HG03457 (cell line): ENCODE measurements around the gene CLDN34.

Source experiments
- ATAC-seq: cut with Tn5 transposase; IDR thresholded peaks from one replicate; pipeline ENCODE4 v1.9.1; 2021; ENCODE audit warnings: moderate number of reproducible peaks; ENCODE audit not compliant: unreplicated experiment

CLDN34 gene

DNA sequence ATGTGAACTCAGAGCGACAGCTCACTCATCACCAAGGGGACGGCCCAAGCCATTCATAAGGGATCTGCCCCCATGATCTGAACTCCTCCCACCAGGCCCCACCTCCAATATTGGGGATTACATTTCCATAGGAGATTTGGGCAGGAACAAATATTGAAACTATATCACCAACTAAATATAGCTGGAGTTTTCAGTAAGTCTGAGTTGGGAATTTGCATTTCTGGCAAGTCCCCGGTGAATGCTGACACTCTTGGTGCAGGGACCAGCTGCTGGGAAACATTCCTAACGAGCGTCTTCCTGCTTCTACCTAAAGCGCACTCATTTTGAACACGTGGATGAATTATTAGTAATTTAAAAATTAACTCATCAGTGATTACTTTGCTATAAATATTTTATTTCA, 13.2 kb downstream of the CLDN34 start:
- no peak for ATAC-seq

DNA sequence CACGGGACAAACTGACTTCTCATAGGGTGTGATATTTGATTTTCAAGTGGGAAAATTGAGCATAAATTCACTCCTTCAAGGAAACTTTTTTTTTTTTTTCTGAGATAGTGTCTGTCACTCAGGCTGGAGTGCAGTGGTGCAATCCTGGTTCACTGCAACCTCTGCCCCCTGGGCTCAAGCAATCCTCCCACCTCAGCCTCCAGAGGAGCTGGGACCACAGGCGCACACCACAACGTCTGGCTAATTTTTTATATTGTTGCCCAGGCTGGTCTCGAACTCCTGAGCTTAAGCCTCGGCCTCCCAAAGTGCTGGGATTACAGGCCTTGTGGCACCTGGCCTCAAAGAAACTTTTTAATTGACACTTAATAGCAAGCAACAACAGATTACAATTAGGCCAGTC, 13.8 kb downstream of the CLDN34 start:
- no peak for ATAC-seq

DNA sequence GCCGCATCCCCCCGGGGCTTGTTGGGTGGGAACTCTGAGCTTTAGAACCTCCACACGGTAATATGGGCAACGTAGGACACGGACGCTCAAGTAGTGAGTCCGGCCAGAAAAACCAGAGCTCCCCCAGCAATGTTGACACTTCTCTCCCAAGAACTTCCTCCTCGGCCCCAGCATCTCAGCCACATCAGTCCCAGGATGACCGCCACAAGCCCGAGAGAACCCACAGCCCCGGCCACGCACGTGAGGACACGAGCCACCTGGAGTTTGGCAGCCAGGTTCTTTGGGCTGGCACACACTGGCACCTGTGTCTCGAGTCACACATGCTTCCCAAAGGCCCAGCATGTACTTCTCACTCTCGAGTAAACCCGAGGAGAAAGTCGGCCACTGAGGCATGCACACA, 16.3 kb downstream of the CLDN34 start:
- no peak for ATAC-seq

DNA sequence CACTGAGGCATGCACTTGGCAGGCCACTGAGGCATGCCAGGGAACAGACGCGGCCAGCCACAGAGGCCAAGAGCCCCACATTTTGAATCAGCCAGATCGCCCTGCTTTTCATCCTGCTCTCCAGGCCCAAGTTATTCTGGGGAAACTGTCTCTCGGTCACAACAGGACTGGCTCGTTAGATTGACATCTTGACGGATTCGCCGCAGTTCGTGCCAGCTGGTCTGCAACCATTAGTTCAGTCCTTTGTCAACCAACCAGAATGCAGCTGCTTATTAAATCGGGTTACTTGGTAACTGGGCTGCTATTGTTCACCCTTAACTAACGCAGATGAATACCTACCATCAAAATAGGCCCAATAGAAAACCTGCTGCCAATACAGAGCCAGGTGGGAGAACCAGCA, 16.7 kb downstream of the CLDN34 start:
- no peak for ATAC-seq

DNA sequence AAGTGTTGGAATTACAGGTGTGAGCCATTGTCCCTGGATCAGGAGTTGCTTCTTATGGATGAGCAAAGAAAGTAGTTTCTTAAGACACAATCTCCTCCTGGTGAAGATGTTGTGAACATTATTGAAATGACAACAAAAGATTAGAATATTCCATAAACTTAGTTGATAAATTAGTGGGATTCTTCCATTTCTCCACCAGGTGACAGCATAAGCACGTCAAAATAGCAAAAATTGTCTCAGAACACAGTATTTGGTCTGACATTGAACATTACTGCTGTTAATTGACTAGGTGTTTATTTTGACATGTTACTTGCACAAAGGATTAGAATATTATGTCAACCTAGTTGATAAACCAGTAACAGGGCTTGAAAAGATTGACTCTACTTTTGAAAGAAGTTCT, 21.6 kb downstream of the CLDN34 start:
- no peak for ATAC-seq

DNA sequence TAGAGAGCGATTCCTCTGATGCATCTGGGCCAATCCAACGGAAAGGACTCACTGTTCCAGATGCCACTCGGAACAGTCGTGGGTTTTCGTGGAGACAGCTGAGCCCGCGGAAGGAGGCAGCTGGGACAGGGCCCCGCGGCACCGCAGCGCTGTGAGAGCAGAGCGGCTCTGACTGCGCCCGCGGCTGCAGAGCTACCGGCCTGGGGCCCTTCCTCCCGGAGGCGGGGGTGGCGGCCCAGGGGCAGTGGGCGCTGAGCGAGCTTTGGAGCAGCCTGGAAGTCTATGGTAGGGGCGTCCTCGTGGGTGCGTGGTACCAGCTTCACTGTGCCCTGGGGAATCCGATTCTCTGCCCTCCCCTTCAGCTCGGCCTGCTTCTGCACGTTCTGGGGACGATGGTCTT, 24.9 kb downstream of the CLDN34 start:
- ATAC-seq: no peak

DNA sequence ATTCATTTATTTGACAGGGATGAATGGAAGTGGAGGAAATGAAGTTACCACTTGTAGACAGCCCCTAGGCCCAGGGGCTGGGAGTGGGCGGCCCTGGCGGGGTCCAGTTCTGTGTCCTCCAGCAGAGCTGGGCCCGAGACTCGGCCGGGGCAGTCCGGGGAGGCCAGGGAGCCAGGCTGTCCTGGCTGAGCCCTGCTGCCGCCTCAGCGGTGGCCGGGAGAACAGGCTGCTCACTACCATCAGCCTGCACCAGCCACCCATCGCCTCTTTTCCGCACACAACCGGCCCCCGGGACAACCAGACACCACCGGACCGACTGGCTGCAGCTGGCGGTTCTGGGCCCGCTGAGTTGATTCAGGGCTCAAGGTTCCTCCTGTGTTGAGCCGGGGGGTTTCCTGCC, 25.6 kb downstream of the CLDN34 start:
- ATAC-seq: no peak

DNA sequence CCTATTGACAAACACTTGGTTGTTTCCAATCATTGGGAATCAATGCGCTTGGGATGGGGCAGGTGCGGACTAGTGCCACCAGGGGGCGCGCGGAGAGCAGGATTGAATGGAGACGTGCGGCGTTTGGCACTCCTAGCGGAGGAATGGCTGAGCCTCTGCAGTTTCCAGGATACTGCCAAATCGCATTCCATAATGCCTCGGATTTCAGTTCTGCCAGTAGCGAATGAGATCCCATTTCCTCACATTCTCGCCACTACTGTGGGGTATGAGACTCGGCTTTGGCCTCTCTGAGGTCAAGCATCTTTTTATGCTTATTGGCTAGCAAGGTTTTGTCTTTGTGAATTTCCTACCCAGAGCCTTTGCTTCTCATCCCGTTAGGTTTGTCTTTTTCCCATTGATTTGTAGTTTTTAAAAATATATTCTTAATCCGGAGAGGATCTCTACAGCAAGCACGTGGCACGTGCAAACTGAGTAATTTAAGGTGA, 28.7 kb downstream of the CLDN34 start:
- ATAC-seq: no peak

DNA sequence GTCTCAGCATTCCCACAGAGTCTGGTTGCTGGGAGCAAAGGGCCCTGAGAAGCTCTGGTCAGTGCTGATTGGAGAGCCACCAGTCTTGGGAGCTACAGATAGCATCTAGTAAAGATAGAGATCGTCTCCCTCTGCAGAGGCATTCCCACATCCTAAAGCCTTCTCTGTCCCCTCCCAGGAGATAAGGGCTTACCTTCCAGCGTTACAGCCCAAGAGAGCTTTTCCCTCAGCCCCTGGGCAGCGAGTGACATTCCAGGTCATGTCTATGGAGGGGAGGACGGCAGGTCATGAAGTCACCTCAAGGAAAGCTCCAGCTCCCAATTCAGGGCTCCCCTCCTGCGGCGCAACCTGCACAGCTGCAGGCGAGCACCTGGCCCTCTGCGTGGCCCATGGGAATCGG, 29.9 kb downstream of the CLDN34 start:
- no peak for ATAC-seq

DNA sequence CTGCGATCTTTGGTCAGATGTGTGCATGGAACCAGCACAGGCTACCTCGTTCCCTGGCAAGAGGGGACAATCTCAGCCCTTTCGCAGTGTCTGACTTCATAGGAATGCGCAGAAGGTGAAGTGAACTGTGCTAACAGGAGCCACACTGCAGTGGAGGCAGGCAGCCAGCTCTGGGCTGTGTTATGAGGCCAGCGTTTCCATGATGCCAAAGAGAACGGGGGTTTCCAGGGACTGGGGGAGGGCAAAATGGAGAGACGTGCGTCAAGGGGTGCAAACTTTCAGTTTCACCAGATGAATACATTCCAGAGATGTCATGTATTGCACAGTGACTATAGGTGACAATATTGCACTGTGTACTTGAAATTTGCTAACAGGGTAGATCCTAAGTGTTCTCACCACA, 30.4 kb downstream of the CLDN34 start:
- no peak for ATAC-seq

DNA sequence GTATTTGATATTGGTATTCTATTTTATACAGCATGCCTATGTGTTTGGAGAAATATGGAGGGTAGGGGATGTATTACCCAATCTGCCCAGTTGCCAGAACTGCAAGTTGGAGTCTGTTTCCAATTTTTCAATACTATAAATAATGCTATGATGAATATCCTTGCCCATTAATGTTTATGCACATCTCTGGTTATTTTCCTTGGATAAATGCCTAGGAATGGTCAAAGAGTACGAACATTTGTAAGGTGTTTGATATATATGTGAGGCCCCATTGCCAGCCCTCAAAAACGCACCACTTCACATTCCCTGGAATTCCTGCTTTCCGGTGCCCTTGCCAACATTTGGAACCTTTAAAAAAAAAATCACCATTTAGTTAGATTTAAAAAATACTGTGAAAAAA, 34.3 kb downstream of the CLDN34 start:
- no peak for ATAC-seq

DNA sequence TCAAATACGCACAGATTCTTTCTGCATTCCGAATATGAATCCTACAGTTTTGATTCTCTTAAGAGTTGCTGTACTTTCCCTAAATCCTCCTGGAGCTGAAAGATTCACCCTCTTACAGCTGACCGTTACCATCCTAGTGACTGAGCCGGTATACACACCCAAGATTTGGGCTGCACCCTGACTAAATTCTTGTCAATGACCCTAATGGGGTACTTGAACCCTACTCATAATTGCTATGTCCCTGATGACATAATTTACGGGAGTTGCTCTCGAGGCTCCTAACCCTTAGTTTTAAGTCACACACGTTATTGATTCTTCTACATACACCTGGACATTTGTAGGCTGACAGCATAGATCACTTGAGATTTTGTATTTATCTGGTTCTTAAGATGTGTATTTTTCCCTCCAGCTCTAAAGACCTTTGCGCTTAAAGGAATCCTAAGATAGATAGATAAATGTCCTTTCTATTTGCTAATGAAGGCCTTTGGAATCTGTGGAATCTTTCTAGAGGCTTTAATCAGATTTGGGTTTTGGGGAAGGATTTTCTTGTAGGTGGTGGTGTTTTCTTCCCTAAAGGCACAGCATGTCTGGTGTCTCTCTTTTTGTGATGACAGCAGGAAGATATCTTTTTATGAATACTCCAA, 37.8 kb downstream of the CLDN34 start:
- ATAC-seq: no peak

DNA sequence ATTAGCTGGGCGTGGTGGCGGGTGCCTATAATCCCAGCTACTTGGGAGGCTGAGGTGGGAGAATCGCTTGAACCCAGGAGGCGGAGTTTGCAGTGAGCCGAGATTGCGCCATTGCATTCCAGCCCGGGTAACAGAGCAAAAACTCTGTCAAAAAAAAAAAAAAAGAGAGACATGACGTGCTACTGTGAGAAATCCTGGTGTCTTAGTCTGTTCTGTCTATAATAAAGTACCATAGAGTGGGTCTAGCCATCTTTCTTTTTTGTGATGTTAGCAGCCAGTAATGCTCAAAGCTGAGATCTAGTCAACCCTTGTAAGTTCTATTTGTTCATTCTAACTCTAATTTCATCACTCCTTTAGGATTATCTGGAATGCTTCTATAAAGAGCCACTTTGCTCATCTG, 38.9 kb downstream of the CLDN34 start:
- ATAC-seq: no peak

DNA sequence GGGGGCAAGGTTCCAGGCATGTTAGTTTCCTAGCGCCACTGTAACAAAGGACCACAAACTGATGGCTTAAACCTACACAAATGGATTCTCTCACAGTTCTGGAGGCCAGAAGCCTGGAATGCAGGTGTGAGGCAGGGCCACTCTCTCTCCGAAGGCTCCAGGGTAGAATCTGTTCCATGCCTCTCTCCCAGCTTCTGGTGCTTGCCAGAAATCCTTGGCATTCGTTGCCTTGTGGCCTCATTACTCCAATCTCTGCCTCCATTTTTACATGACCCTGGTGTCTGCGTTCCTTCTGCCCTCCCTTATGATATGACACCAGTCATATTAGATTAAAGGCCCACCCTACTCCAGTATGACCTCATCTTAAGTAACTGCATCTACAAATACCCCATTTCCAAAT, 39.6 kb downstream of the CLDN34 start:
- no peak for ATAC-seq

DNA sequence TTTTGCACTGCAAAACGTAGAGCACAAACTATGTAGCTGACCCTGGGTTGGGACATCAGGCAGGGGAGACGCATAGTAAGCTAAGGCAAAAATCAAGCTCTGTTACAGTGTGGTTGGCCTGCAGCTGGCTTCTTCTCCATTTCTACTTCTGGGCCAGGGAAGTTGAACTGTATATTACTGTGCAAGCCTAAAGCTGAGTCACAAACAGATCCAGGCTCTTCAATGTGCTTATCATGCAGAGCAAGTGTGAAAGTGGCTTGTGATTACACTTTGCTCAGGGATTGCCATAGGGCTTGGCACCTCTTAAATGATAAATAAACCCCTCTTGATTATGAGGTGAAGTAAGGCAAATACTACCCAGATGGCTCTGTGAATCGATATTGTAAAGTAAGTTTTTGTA, 40.5 kb downstream of the CLDN34 start:
- no peak for ATAC-seq

DNA sequence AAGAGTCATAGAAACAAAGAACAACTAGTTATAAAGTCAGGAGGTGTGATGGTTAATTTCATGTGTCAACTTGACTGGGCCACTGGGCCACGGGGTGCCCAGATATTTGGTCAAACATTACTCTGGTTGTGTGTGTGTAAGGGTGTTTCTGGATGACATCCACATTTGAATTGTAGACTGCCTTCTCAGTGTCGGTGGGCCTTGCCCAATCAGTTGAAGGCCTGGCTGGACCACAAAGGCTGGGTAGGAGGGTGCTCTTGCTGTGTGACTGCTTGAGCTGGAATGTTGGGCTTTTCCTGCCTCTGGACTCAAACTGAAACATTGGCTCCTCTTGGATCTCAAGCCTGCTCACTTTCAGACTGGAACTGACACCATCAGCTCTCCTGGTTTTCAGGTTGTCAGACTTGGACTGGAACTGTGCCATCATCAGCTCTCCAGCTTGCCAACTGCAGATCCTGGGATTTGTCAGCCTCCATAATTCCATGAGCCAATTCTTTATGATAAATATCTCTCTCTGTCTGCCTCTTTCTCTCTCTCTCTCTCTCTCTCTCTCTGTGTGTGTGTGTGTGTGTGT, 41.4 kb downstream of the CLDN34 start:
- no peak for ATAC-seq

DNA sequence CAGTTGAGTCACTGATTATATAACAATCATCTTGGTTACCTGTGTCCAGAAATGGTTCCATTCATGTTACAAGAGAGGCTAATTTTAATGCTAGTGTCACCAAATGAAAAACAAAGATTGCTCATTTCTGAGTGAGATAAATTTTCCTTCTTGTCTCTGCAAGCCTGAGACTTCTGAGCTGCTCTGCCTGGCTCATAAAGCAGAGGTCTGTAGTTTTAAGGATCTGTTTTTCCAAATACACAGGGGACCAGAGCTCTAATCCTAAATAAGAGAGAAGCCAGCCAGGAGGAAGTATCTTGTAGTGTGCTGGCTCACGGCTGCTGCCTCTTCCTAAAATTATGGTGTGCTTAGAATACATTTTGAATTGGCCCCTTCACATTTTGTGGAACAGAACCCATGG, 42.6 kb downstream of the CLDN34 start:
- ATAC-seq: no peak

DNA sequence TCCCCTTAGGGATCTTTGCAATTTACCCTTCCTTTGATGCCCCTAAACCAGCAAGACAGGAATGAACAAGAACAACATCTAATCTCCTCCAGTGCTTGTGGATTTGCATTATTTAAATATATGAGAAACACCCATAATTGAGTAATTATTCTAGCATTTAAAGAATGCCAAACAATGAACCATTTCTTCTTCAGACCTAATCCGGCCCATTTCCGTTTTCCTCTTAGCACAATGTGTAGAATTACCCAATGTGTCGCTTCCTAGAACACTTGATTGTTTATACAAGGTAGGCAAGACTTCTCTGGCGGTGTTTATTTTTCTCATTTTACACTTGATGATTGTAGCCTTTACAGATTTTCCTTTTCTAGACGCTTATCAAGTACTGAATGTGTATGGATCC, 43.5 kb downstream of the CLDN34 start:
- no peak for ATAC-seq

DNA sequence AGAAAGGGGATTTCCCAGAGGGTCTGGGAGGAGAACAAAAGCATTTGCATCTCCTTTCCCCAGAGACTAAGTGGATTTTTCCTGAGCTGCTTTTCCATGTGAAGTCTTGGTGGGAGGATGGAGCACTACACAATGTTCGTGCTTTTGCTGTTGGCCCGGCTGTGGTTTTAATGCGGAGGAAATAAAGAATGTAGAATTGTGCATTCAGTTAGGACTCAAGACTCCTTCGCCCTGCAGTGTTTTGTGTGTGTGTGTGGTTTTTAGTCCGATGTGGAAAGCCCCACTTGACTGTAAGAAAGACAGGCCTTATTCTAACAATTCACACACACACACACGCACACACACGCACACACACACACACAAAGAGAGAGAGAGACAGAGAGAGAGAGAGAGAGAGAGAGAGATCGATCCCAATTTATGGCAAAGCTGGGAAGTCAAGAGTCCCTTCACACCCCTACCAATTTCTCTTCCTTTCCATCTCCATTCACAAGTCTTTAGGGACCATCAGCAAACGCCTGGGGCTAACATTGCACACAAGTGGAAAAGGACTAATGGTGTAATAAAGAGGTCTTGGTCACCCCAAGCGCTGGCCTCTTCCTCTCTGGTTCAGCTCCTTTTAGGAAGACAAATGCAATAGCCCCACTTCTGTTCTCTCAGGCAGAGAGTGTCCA, 44.2 kb downstream of the CLDN34 start:
- ATAC-seq: no peak

DNA sequence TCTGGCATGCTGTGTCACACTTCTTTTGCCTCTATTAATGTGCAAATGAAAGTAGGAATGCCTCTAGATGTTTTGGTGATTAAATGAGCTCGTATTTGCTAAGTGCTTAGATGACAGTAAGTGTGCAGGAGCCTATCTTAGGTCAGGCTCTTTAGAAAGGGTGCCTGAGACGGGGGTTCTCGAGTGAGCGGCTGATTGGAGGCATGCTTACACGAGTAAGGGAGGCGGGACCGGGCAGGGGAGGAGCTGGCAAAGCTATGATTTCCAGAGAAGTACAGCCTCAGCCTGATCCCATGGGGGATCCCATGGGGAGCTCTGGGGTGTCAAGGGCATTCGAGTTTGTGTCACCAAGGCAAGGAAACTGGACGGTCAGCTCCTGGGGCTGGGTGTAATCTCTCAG, 44.8 kb downstream of the CLDN34 start:
- ATAC-seq: no peak

DNA sequence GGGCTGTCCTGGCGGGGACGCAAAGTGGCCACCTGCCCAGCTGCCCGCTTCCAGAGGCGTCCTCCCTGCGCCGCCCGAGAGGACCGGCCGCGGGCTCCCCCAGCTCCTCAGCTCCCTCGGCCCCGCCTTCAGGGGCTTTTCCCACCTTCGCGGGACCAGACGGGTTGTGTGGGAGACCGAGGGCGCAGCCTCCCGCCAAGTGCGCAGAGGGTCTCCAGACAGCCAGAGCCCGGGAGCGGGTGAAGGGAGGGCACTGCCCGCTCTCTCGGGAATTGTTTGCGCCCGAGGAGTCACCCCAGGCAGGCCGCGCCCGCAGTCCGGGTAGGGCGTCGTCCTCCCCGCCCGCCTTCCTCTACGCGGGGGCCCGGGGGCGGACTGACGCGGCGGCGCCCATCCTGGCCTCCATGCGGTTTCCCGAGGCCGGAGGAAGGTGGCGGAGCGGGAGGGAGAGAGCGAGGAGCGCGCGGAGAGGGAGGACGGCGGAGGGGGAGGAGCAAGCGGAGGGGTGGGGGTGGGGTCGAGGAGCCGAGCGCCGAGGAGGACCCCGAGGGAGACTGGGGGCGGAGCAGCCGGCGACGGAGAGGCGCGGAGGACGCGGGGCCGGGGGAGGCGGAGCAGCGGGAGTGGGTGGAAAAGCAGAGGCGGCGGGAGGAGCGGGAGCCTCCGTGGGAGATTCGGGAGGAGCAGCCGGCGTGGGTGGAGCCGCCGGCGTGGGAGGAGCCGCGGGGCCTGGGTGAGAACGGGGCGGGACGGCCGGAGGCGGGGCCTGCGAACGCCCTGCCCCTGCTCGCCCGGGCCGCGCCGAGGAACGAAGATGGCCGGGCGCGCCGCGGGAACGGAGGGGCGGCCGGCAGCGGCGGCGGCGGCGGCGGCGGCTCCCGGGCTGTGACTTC, 47.5 kb downstream of the CLDN34 start:
- peak; percentile 77 for ATAC-seq

DNA sequence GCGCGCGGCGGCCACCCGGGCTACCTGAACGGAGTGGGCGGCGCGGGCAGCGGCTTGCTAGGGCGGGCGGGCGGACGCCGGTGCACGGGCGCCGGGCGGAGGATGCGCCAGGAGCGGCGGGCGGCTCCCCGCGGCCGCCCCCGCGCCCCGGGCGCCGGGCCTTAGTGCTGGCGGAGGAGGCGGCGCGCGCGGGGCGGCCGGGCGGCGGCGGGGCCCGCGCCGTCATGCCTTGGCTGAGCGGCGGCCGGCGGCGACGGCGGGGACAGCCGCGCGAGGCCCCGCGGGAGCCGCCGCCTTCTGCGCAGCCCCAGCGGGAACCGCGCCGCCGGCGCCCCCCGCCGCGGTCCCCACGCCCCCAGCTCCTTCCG, 48.2 kb downstream of the CLDN34 start:
- no peak for ATAC-seq
